CD4-positive, alpha-beta T cell (primary cell): ENCODE measurements around the gene MBNL3. TPM values are rescaled to one million over a fixed set of nuclear protein-coding genes. Genes with fewer than 3 reads are reported as not detected.

ENCODE experiments used
- ATAC-seq: fragments of 200-7000 bp; cut with Tn5 transposase; one replicate; pipeline ENCODE4 v1.10.0; 2022; ENCODE audit warnings: mild to moderate bottlenecking; ENCODE audit not compliant: poor library complexity
- CTCF ChIA-PET: fragments of 350-600 bp; sonication (Branson Sonifier 250); formaldehyde crosslinking; loops from one replicate; lab custom pipeline; 2021; ENCODE audit warnings: antibody characterized with exemption, inconsistent platforms; lab: Charles Lee
- POLR2A ChIA-PET: fragments of 350-600 bp; sonication (Branson Sonifier 250); formaldehyde crosslinking; loops from one replicate; lab custom pipeline; 2021; ENCODE audit warnings: antibody characterized with exemption, inconsistent platforms; lab: Charles Lee
- DNase-seq, 14 experiments: peaks; one replicate each; pipeline ENCODE4 v3.0.0-alpha.2; 2013 to 2020; ENCODE audit warnings: mixed read lengths in 2 of 14
- H3K27ac ChIP-seq, 2 donors: one replicate each; pipeline versions ENCODE4 v1.5.1 to v1.7.0; 2013; ENCODE audit warnings: low read length in 2 of 2, low read depth in 1 of 2, mild to moderate bottlenecking in 1 of 2
- H3K27me3 ChIP-seq, 2 experiments: 1 replicate in 1 of 2; 2 replicates in 1 of 2; pipeline versions ENCODE4 v1.6.1 to v1.7.0; 2013; ENCODE audit warnings: low read length in 2 of 2, control low read depth in 1 of 2, mild to moderate bottlenecking in 1 of 2, moderate library complexity in 1 of 2; ENCODE audit not compliant: insufficient read depth in 2 of 2, control insufficient read depth in 1 of 2
- H3K36me3 ChIP-seq: one replicate; pipeline ENCODE4 v1.6.1; 2013; ENCODE audit warnings: low read length, control low read depth; ENCODE audit not compliant: insufficient read depth
- H3K4me1 ChIP-seq: one replicate; pipeline ENCODE4 v1.6.1; 2013; ENCODE audit warnings: low read length, control low read depth; ENCODE audit not compliant: insufficient read depth
- H3K4me3 ChIP-seq: one replicate; pipeline ENCODE4 v1.5.1; 2013; ENCODE audit warnings: mild to moderate bottlenecking, low read length, moderate library complexity
- H3K9me3 ChIP-seq, 2 experiments: 1 replicate in 1 of 2; 2 replicates in 1 of 2; pipeline versions ENCODE4 v1.6.1 to v1.7.0; 2013; ENCODE audit warnings: low read length in 2 of 2, mild to moderate bottlenecking in 2 of 2, control low read depth in 1 of 2, moderate library complexity in 1 of 2; ENCODE audit not compliant: control insufficient read depth in 1 of 2, insufficient read depth in 1 of 2
- H3K27ac Mint-ChIP-seq: one replicate; pipeline ENCODE4 v1.8.0; 2020; ENCODE audit warnings: mixed read lengths
- H3K27me3 Mint-ChIP-seq: one replicate; pipeline ENCODE4 v1.8.0; 2021; ENCODE audit warnings: mixed read lengths
- H3K36me3 Mint-ChIP-seq: one replicate; pipeline ENCODE4 v1.8.0; 2021; ENCODE audit warnings: low read depth, mixed read lengths
- H3K4me1 Mint-ChIP-seq: one replicate; pipeline ENCODE4 v1.8.0; 2021; ENCODE audit warnings: low read depth, mixed read lengths
- H3K4me3 Mint-ChIP-seq: one replicate; pipeline ENCODE4 v1.8.0; 2020; ENCODE audit warnings: mild to moderate bottlenecking, mixed read lengths
- H3K9me3 Mint-ChIP-seq: one replicate; pipeline ENCODE4 v1.8.0; 2020; ENCODE audit warnings: mixed read lengths
- CTCF ChIP-seq: fragments of 200-600 bp; IDR thresholded peaks from one replicate; pipeline ENCODE4 v1.8.0; 2022; ENCODE audit warnings: antibody characterized with exemption, mild to moderate bottlenecking
- intact Hi-C, 2 experiments: fragments of 100-400 bp; cut with DNase I in 1 of 2; cut with micrococcal nuclease in 1 of 2; formaldehyde crosslinking; loops; one replicate each; pipeline versions ENCODE4 v1.15.1 to v1.9.0; 2023 to 2025; cut with DNase I, micrococcal nuclease
- total RNA-seq, 174 experiments: library from RNA in 2 of 174; stranded (reverse) in 2 of 174; gene quantifications; one replicate each; pipeline ENCODE4 v1.2.3 and lab custom pipeline; 2021 to 2026

The MBNL3 gene
- total RNA-seq, 2 experiments from 2014 or later = 19.0 to 19.4 TPM

GRCh38 chrX:132532097-132532496 lies 43.3 kb upstream of the MBNL3 start:
- peaks cover 3% of the 10 kb centered on the region for H3K27me3 Mint-ChIP-seq
- POLR2A ChIA-PET = no interaction called here
- ATAC-seq = no peak

GRCh38 chrX:132520792-132521191 lies 32.0 kb upstream of the MBNL3 start:
- intact Hi-C loops = no loop called here
- H3K4me1 Mint-ChIP-seq = no peaks in the 10 kb centered on the region
- no peak overlapping the region for H3K4me3 Mint-ChIP-seq
- Histone ChIP-seq H3K27ac (no peak overlapping the region), H3K27me3 (no peaks in the 10 kb centered on the region), H3K9me3 (no peaks in the 10 kb centered on the region), H3K36me3 (no peaks in the 10 kb centered on the region), H3K4me1 (no peaks in the 10 kb centered on the region), H3K4me3 (no peak overlapping the region)
- no peak for DNase-seq
- no peak for TF ChIP-seq CTCF
- ChIA-PET CTCF (no interaction called here), POLR2A (no interaction called here)
- H3K9me3 Mint-ChIP-seq = no peaks in the 10 kb centered on the region
- no peak for ATAC-seq
- H3K27me3 Mint-ChIP-seq = no peaks in the 10 kb centered on the region
- H3K36me3 Mint-ChIP-seq = no peaks in the 10 kb centered on the region
- no peak overlapping the region for H3K27ac Mint-ChIP-seq

More at GRCh38 chrX:132532097-132532496, 43.3 kb upstream of the MBNL3 start:
- H3K4me3 Mint-ChIP-seq = no peak overlapping the region
- Histone ChIP-seq H3K4me3 (no peak overlapping the region), H3K9me3 (no peaks in the 10 kb centered on the region), H3K27me3 (no peaks in the 10 kb centered on the region), H3K4me1 (no peaks in the 10 kb centered on the region), H3K36me3 (no peaks in the 10 kb centered on the region), H3K27ac (no peak overlapping the region)
- TF ChIP-seq CTCF = no peak
- no peaks in the 10 kb centered on the region for H3K9me3 Mint-ChIP-seq
- no peaks in the 10 kb centered on the region for H3K36me3 Mint-ChIP-seq
- H3K27ac Mint-ChIP-seq = no peak overlapping the region
- intact Hi-C loops = no loop called here
- no peaks in the 10 kb centered on the region for H3K4me1 Mint-ChIP-seq
- CTCF ChIA-PET = no interaction called here
- DNase-seq = no peak

GRCh38 chrX:132520213-132520612 lies 31.4 kb upstream of the MBNL3 start:
- intact Hi-C loops = no loop called here
- Mint-ChIP-seq H3K9me3 (no peaks in the 10 kb centered on the region), H3K27me3 (no peaks in the 10 kb centered on the region), H3K4me3 (no peak overlapping the region), H3K4me1 (no peaks in the 10 kb centered on the region), H3K27ac (no peak overlapping the region), H3K36me3 (no peaks in the 10 kb centered on the region)
- POLR2A ChIA-PET = no interaction called here
- H3K4me1 ChIP-seq = no peaks in the 10 kb centered on the region
- no peaks in the 10 kb centered on the region for H3K9me3 ChIP-seq
- CTCF ChIA-PET = no interaction called here
- no peaks in the 10 kb centered on the region for H3K36me3 ChIP-seq
- ATAC-seq (no peak), DNase-seq (no peak)
- H3K27me3 ChIP-seq = no peaks in the 10 kb centered on the region
- no peak overlapping the region for H3K4me3 ChIP-seq
- no peak for TF ChIP-seq CTCF
- H3K27ac ChIP-seq = no peak overlapping the region
